GM12878 (cell line): ENCODE results near the gene PTPMT1. TPM values are rescaled to one million over a fixed set of nuclear protein-coding genes. Genes with fewer than 3 reads are reported as not detected.

ENCODE experiments used
- ATAC-seq: fragments of 200-7000 bp; cut with Tn5 transposase; 3 replicates; pipeline ENCODE4 v1.9.1; 2020; ENCODE audit warnings: mild to moderate bottlenecking, moderate library complexity
- BruUV-seq: library from RNA; stranded (reverse); fragments of 400-500 nt; replicated peaks from 2 replicates; lab custom pipeline; 2021; lab: Mats Ljungman, UMichigan
- CTCF ChIA-PET: fragments of 300-600 bp; sonication (Branson Sonifier 250); formaldehyde crosslinking; extraction: SDS; loops from one replicate; lab custom pipeline; 2021; ENCODE audit warnings: inconsistent platforms; lab: Yijun Ruan, JAX
- POLR2A ChIA-PET: fragments of 350-600 bp; formaldehyde crosslinking; extraction: SDS; loops from one replicate; lab custom pipeline; 2021; ENCODE audit warnings: inconsistent platforms; lab: Charles Lee
- RAD21 ChIA-PET: fragments of 300-600 bp; sonication (Branson Sonifier 250); formaldehyde crosslinking; loops from one replicate; lab custom pipeline; 2023; ENCODE audit warnings: antibody characterized with exemption; ENCODE audit not compliant: unreplicated experiment; lab: Charles Lee
- SMC1A ChIA-PET: fragments of 300-600 bp; sonication (Branson Sonifier 250); formaldehyde crosslinking; loops from one replicate; lab custom pipeline; 2023; ENCODE audit not compliant: unreplicated experiment, uncharacterized antibody; lab: Charles Lee
- DNase-seq: peaks from one replicate; pipeline ENCODE4 v3.0.0-alpha.2; 2011; ENCODE audit warnings: low read depth, low spot score
- FAIRE-seq: peaks from 3 replicates; lab custom pipeline; 2011; peaks lifted over from hg19 to GRCh38; lab: Jason Lieb, UNC
- H2AFZ ChIP-seq: 2 replicates; pipeline ENCODE4 v1.6.0; 2011; ENCODE audit warnings: low read depth, low read length, control low read depth; ENCODE audit not compliant: control insufficient read depth
- H3K27ac ChIP-seq: 2 replicates; pipeline ENCODE4 v1.5.1; 2011; ENCODE audit warnings: control low read depth; ENCODE audit not compliant: control insufficient read depth, insufficient read depth
- H3K27me3 ChIP-seq, 2 experiments: replicated peaks in 1 of 2; 2 replicates each; pipeline versions ENCODE4 v1.6.0 to v1.6.1; 2011; ENCODE audit warnings: low read length in 1 of 2; ENCODE audit not compliant: control insufficient read depth in 2 of 2, insufficient read depth in 2 of 2
- H3K36me3 ChIP-seq, 2 experiments: 2 replicates each; pipeline ENCODE4 v1.5.1; 2011; ENCODE audit warnings: low read length in 1 of 2; ENCODE audit not compliant: control insufficient read depth in 2 of 2, insufficient read depth in 2 of 2
- H3K4me1 ChIP-seq: 2 replicates; pipeline ENCODE4 v1.6.1; 2011; ENCODE audit warnings: mild to moderate bottlenecking, low read length, moderate library complexity, mixed read lengths; ENCODE audit not compliant: control insufficient read depth, insufficient read depth
- H3K4me2 ChIP-seq: 2 replicates; pipeline ENCODE4 v1.6.0; 2011; ENCODE audit warnings: control low read depth; ENCODE audit not compliant: control insufficient read depth, insufficient read depth
- H3K4me3 ChIP-seq: fragments of 200-600 bp; sonication (generic); 2 replicates; pipeline ENCODE4 v1.5.1; 2016
- H3K79me2 ChIP-seq: 2 replicates; pipeline ENCODE4 v1.6.0; 2011; ENCODE audit warnings: low read length; ENCODE audit not compliant: control insufficient read depth, insufficient read depth
- H3K9ac ChIP-seq: 2 replicates; pipeline ENCODE4 v1.8.0; 2011; ENCODE audit warnings: low read length, control low read depth, mixed read lengths; ENCODE audit not compliant: control insufficient read depth, insufficient read depth
- H3K9me3 ChIP-seq: replicated peaks from 3 replicates; pipeline ENCODE4 v1.5.1; 2011; ENCODE audit warnings: mild to moderate bottlenecking, low read length; ENCODE audit not compliant: control insufficient read depth, insufficient read depth
- H4K20me1 ChIP-seq: 2 replicates; pipeline ENCODE4 v1.6.0; 2011; ENCODE audit not compliant: control insufficient read depth, insufficient read depth
- BRCA1 ChIP-seq: IDR thresholded peaks from 2 replicates; pipeline ENCODE4 v1.6.1; 2011; ENCODE audit warnings: low read depth, low read length, improper control_type of control experiment
- EED ChIP-seq: sonication (generic); IDR thresholded peaks from 2 replicates; pipeline ENCODE4 v1.6.1; 2016; ENCODE audit warnings: antibody characterized with exemption, low read depth
- PBX3 ChIP-seq: IDR thresholded peaks from 2 replicates; pipeline ENCODE4 v1.6.1; 2011; ENCODE audit warnings: mild to moderate bottlenecking, low read depth, low read length, moderate library complexity; ENCODE audit not compliant: insufficient replicate concordance
- RELB ChIP-seq: fragments of 450-650 bp; IDR thresholded peaks from 2 replicates; pipeline ENCODE4 v1.6.1; 2017; ENCODE audit warnings: low read depth, mild to moderate bottlenecking, moderate library complexity
- WGBS: methylation state at CpG from one replicate; pipeline ENCODE4 v1.1.6; 2016; ENCODE audit warnings: low lambda C conversion rate; ENCODE audit not compliant: insufficient replicate concordance, insufficient coverage; ENCODE audit errors: missing lambda C conversion rate; 5-methylcytosine and 5-hydroxymethylcytosine counted together
- in situ Hi-C: fragments of 300-500 bp; cut with MboI; formaldehyde crosslinking; loops from 9 replicates; pipeline ENCODE4 v1.14.3; 2018; ENCODE audit warnings: mixed read lengths
- intact Hi-C: fragments of 100-400 bp; cut with micrococcal nuclease; formaldehyde crosslinking; loops from one replicate; pipeline ENCODE4 v1.14.2; 2022; ENCODE audit not compliant: unreplicated experiment
- polyA plus RNA-seq, 11 experiments: library from polyadenylated mRNA; depleted of rRNA in 4 of 11; unstranded in 6 of 11; stranded (reverse) in 5 of 11; fragments of >200 nt; fragmentation: Nextera tagmentation in 4 of 11; fragmentation: Illumina TruSeq in 1 of 11; extraction: Ambion mirVana in 4 of 11; extraction: Trizol in 1 of 11; gene quantifications; 1 replicate in 1 of 11; 2 replicates in 10 of 11; pipeline versions ENCODE4 v1.2.1 to v1.2.3, GENCODE V29; 2011 to 2016; ENCODE audit warnings: inconsistent platforms in 2 of 11, missing spikeins in 2 of 11, low read depth in 1 of 11
- total RNA-seq, 4 experiments: library from RNA; depleted of rRNA in 3 of 4; stranded (reverse); fragments of >200 nt in 3 of 4; fragmentation: Illumina TruSeq in 1 of 4; extraction: Trizol in 1 of 4; gene quantifications; 2 replicates each; pipeline versions ENCODE4 v1.2.1 to v1.2.3, GENCODE V29; 2013 to 2021

The PTPMT1 gene
- total and polyA plus RNA-seq, 10 of the 15 experiments (the other 5 are each of a cell fraction or from before 2014, with no cell fraction given) = 12.0 to 116 (median 58.2) TPM

GRCh38 chr11:47534704-47535251, 30.6 kb upstream of the PTPMT1 start:
- DNase-seq = no peak
- ChIA-PET RAD21 (interaction anchor here (1.0 kb wide), 1 partner anchor 13 kb away, joined by 3 read pairs; no protein-coding TSS in a partner anchor), POLR2A (interaction anchor here (0.6 to 3.9 kb wide), 4 partner anchors 8 to 46 kb away, joined by 3 to 16 read pairs (median 6); partner anchors contain the start of gene CELF1)
- in situ Hi-C loops = no loop called here
- 85% methylated on average over 4 of the region's 4 CpGs for WGBS
- no peaks in the 10 kb centered on the region for H3K9me3 ChIP-seq
- no peak overlapping the region for H3K9ac ChIP-seq
- intact Hi-C loops = no loop called here
- TF ChIP-seq EED (no peak), PBX3 (no peak), RELB (no peak), BRCA1 (no peak)
- TF ChIP-seq, all 136 proteins: peak for 0
- peaks cover 7% of the 10 kb centered on the region for H4K20me1 ChIP-seq
- no peak for ATAC-seq
- no peak overlapping the region for H3K4me2 ChIP-seq
- peaks cover 83% of the 10 kb centered on the region for H3K79me2 ChIP-seq
- no TSS peak for BruUV-seq
- ChIA-PET CTCF (interaction anchor here (1.3 to 2.6 kb wide), 2 partner anchors 13 to 19 kb away, joined by 6 to 9 read pairs; no protein-coding TSS in a partner anchor), SMC1A (interaction anchor here (0.8 to 6.1 kb wide), 7 partner anchors 8 to 36 kb away, joined by 3 to 42 read pairs (median 4); no protein-coding TSS in a partner anchor)
- peaks cover 2 to 10% of the 10 kb centered on the region in 2 experiments; a peak in 3 of 4 replicates for H3K36me3 ChIP-seq
- no peak overlapping the region for H2AFZ ChIP-seq
- no peaks in the 10 kb centered on the region for H3K27me3 ChIP-seq
- H3K27ac ChIP-seq = no peak overlapping the region
- H3K4me3 ChIP-seq = no peak overlapping the region
- H3K4me1 ChIP-seq = peaks cover under 1% of the 10 kb centered on the region; the same call in 1 of the 2 replicates
- no peak for FAIRE-seq
